Upper lobe of left lung (tissue), 6 donors: ENCODE results near the gene ADAMTS12. TPM values are rescaled to one million over a fixed set of nuclear protein-coding genes. Genes with fewer than 3 reads are reported as not detected.
"Not testable (repeated sequence)": the region's sequence is repeated elsewhere in the genome, so short reads cannot be mapped to it uniquely, and the experiment has no call there.

Experiments used
- ATAC-seq, 2 donors: fragments of 200-7000 bp; cut with Tn5 transposase; one replicate each; pipeline ENCODE4 v1.9.1; 2022; ENCODE audit warnings: mild to moderate bottlenecking in 2 of 2, moderate library complexity in 2 of 2; ENCODE audit not compliant: low FRiP score in 2 of 2
- DNase-seq, 2 donors: peaks; one replicate each; pipeline ENCODE4 v3.0.0-alpha.2; 2019 to 2020
- H3K27ac ChIP-seq, 4 donors: fragments of 200-600 bp; sonication (generic); one replicate each; pipeline ENCODE4 v1.5.1; 2016 to 2019
- H3K27me3 ChIP-seq, 4 donors: fragments of 200-600 bp; sonication (generic); one replicate each; pipeline ENCODE4 v1.5.1; 2017 to 2019
- H3K36me3 ChIP-seq, 4 donors: fragments of 200-600 bp; sonication (generic); one replicate each; pipeline ENCODE4 v1.5.1; 2016 to 2019
- H3K4me1 ChIP-seq, 4 donors: fragments of 200-600 bp; sonication (generic); one replicate each; pipeline ENCODE4 v1.5.1; 2018 to 2019
- H3K4me3 ChIP-seq, 4 donors: fragments of 200-600 bp; sonication (generic); one replicate each; pipeline ENCODE4 v1.5.1; 2017 to 2019; ENCODE audit warnings: mild to moderate bottlenecking in 2 of 4, moderate library complexity in 1 of 4
- H3K9me3 ChIP-seq, 4 donors: fragments of 200-600 bp; sonication (generic); one replicate each; pipeline ENCODE4 v1.5.1; 2018 to 2019
- EP300 ChIP-seq, 4 donors: sonication (generic); formaldehyde crosslinking; IDR thresholded peaks; one replicate each; pipeline ENCODE4 v1.5.1; 2017; ENCODE audit warnings: antibody characterized with exemption in 4 of 4, control low read depth in 2 of 4
- POLR2A ChIP-seq, 4 donors: fragments of 450-650 bp; IDR thresholded peaks; one replicate each; pipeline ENCODE4 v1.5.1; 2016 to 2017; ENCODE audit warnings: antibody characterized with exemption in 4 of 4, mild to moderate bottlenecking in 2 of 4
- POLR2AphosphoS5 ChIP-seq, 2 donors: sonication (generic); formaldehyde crosslinking; IDR thresholded peaks; one replicate each; pipeline ENCODE4 v1.5.1; 2017; ENCODE audit warnings: antibody characterized with exemption in 2 of 2
- WGBS, 2 donors: methylation state at CpG; one replicate each; pipeline ENCODE4 v1.1.5; 2017 to 2018; 5-methylcytosine and 5-hydroxymethylcytosine counted together
- total RNA-seq, 6 donors: library from RNA; depleted of rRNA in 4 of 6; stranded (reverse); fragments of >200 nt in 4 of 6; gene quantifications; one replicate each; pipeline versions ENCODE4 v1.1.0 to v1.2.1, GENCODE V29; 2016 to 2021
- TF ChIP-seq, protein P1 (sequence below), 6 experiments: fragments of 450-650 bp in 4 of 6; fragments of 200-600 bp in 2 of 6; sonication (generic) in 2 of 6; IDR thresholded peaks; one replicate each; pipeline ENCODE4 v1.5.1; 2016 to 2019; ENCODE audit warnings: antibody characterized with exemption in 6 of 6
- donor health status: DM: no; HTN: no; CAD: no; lungs with moderate emphysema.
- donor health status: DM: no; HTN: yes; CAD: no; lungs with severe emphysema.

The ADAMTS12 gene
- total RNA-seq, 6 donors from 2014 or later, result 2.3 to 16.8 (median 7.4) TPM

- ATAC-seq, result no peak
- H3K4me1 ChIP-seq, result no peaks in the 10 kb centered on the region
- WGBS, 2 donors, result 90 to 100% methylated on average over 1 of the region's 1 CpG
- DNase-seq, result no peak
- no peak for TF ChIP-seq POLR2AphosphoS5 (IDR thresholded peaks at IDR 0.05)
- no peak for TF ChIP-seq EP300 (IDR thresholded peaks at IDR 0.05)
- TF ChIP-seq, protein P1, sequence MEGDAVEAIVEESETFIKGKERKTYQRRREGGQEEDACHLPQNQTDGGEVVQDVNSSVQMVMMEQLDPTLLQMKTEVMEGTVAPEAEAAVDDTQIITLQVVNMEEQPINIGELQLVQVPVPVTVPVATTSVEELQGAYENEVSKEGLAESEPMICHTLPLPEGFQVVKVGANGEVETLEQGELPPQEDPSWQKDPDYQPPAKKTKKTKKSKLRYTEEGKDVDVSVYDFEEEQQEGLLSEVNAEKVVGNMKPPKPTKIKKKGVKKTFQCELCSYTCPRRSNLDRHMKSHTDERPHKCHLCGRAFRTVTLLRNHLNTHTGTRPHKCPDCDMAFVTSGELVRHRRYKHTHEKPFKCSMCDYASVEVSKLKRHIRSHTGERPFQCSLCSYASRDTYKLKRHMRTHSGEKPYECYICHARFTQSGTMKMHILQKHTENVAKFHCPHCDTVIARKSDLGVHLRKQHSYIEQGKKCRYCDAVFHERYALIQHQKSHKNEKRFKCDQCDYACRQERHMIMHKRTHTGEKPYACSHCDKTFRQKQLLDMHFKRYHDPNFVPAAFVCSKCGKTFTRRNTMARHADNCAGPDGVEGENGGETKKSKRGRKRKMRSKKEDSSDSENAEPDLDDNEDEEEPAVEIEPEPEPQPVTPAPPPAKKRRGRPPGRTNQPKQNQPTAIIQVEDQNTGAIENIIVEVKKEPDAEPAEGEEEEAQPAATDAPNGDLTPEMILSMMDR (IDR thresholded peaks at IDR 0.05), result no peak
- no peak for TF ChIP-seq POLR2A (IDR thresholded peaks at IDR 0.05)
- H3K27me3 ChIP-seq, result no peaks in the 10 kb centered on the region
- no peaks in the 10 kb centered on the region for H3K36me3 ChIP-seq
- no peak overlapping the region for H3K4me3 ChIP-seq
- H3K27ac ChIP-seq, result no peak overlapping the region
- H3K9me3 ChIP-seq, result peaks cover 0 to 11% (median 7%) of the 10 kb centered on the region in 4 donors
Observed at GRCh38 chr5:33867241-33867640, 24.5 kb downstream of the ADAMTS12 start.

- ATAC-seq, H3K4me3 ChIP-seq, H3K27ac ChIP-seq, H3K36me3 ChIP-seq, H3K27me3 ChIP-seq, H3K4me1 ChIP-seq, H3K9me3 ChIP-seq: not testable (repeated sequence)
- 26% methylated on average over 4 of the region's 4 CpGs; no CpG with 5 or more reads in 1 of the 2 donors for WGBS, 2 donors
- DNase-seq, result peak in 1 of 2 donors; percentile 26
Observed at GRCh38 chr5:33859177-33859576, 32.6 kb downstream of the ADAMTS12 start.

- ATAC-seq, result no peak
- peaks cover 0 to 5% (median 2%) of the 10 kb centered on the region in 4 donors for H3K4me1 ChIP-seq
- no peak for DNase-seq
- WGBS, 2 donors, result 79 to 84% methylated on average over 5 of the region's 5 CpGs
- H3K9me3 ChIP-seq, result no peaks in the 10 kb centered on the region
- no peak overlapping the region for H3K27ac ChIP-seq
- no peaks in the 10 kb centered on the region for H3K27me3 ChIP-seq
- no peak overlapping the region for H3K4me3 ChIP-seq
- TF ChIP-seq EP300 (IDR thresholded peaks at IDR 0.05) (no peak), POLR2AphosphoS5 (IDR thresholded peaks at IDR 0.05) (no peak), POLR2A (IDR thresholded peaks at IDR 0.05) (no peak)
- TF ChIP-seq, protein P1 (IDR thresholded peaks at IDR 0.05), result no peak
- no peaks in the 10 kb centered on the region for H3K36me3 ChIP-seq
Observed at GRCh38 chr5:33857037-33857436, 34.8 kb downstream of the ADAMTS12 start.

DNA sequence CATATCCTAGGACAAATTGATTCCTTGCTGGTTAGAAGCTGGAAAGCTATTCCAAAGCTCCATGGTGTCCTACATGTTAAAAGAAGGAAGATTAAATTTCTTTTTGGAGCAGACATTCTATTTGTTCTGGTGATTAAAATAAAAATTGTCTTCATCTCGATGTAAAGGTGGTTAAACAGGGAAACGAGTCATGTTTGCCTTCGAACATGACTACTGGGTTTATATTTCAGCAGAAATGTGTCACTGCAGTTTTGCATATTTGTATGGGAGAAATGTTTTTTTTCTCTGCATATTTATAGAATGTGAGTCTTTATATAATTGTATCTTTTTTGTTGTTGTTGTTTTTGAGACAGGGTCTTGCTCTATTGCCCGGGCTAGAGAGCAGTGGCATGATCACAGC, 36.4 kb downstream of the ADAMTS12 start:
- peak overlapping the region in 1 of 4 donors; percentile 8 for H3K27ac ChIP-seq
- H3K36me3 ChIP-seq, result no peaks in the 10 kb centered on the region
- no peak overlapping the region for H3K4me3 ChIP-seq
- DNase-seq (no peak), ATAC-seq (no peak)
- H3K9me3 ChIP-seq, result no peaks in the 10 kb centered on the region
- H3K27me3 ChIP-seq, result no peaks in the 10 kb centered on the region
- H3K4me1 ChIP-seq, result peaks cover 0 to 9% (median 3%) of the 10 kb centered on the region in 4 donors
- TF ChIP-seq POLR2A (IDR thresholded peaks at IDR 0.05) (no peak), POLR2AphosphoS5 (IDR thresholded peaks at IDR 0.05) (no peak), EP300 (IDR thresholded peaks at IDR 0.05) (no peak)
- TF ChIP-seq, protein P1 (IDR thresholded peaks at IDR 0.05), result no peak
- WGBS, 2 donors, result 82 to 86% methylated on average over 4 of the region's 4 CpGs

DNA sequence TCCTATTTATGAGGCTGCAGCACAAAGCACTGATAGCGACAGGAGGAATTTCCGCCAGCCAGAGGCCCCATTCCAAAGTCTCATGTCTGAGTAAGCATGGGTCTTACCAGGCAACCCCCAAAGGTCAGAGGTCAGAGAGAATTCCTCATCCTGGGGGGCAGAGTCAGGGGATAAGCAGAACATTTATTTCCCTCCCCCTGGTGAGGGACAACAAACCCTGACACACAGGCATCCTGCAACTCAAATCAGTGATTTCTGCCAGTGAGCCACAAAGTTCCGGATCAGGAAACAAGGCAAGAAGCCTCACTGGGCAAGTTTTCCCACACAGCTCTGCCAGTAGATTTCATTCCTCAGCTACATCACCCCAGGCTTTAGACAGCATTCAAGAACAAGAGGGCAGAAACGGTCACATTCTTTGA, 37.0 kb downstream of the ADAMTS12 start:
- H3K27me3 ChIP-seq, result no peaks in the 10 kb centered on the region
- TF ChIP-seq POLR2A (IDR thresholded peaks at IDR 0.05), result no peak
- no peak for TF ChIP-seq POLR2AphosphoS5 (IDR thresholded peaks at IDR 0.05)
- TF ChIP-seq, protein P1 (IDR thresholded peaks at IDR 0.05), result no peak
- no peak for TF ChIP-seq EP300 (IDR thresholded peaks at IDR 0.05)
- peaks cover 0 to 9% (median 3%) of the 10 kb centered on the region in 4 donors for H3K4me1 ChIP-seq
- 44 to 57% methylated on average over 4 of the region's 4 CpGs for WGBS, 2 donors
- peak in 1 of 2 donors; percentile 53 for ATAC-seq
- DNase-seq, result no peak
- peak overlapping the region in 1 of 4 donors; percentile 42 for H3K27ac ChIP-seq
- no peaks in the 10 kb centered on the region for H3K9me3 ChIP-seq
- H3K4me3 ChIP-seq, result no peak overlapping the region
- no peaks in the 10 kb centered on the region for H3K36me3 ChIP-seq
